GM13976 (cell line): Measurements from ENCODE around the gene HYDIN.

Source experiments
- DNase-seq: peaks from one replicate; pipeline ENCODE4 v3.0.0; 2012; ENCODE audit warnings: low spot score
- in situ Hi-C: fragments of 300-500 bp; cut with MboI; formaldehyde crosslinking; loops from one replicate; pipeline ENCODE4 v1.12.0; 2022; ENCODE audit warnings: low sequenced_read_pairs, mixed read lengths, inconsistent platforms; ENCODE audit not compliant: unreplicated experiment
- TF ChIP-seq, protein P1 (sequence below): IDR thresholded peaks from 2 replicates; pipeline ENCODE4 v1.5.1; 2012; ENCODE audit warnings: borderline replicate concordance, mild to moderate bottlenecking; ENCODE audit not compliant: insufficient read depth; ENCODE audit errors: extremely low read depth, missing control alignments, control extremely low read depth

Gene HYDIN

DNA sequence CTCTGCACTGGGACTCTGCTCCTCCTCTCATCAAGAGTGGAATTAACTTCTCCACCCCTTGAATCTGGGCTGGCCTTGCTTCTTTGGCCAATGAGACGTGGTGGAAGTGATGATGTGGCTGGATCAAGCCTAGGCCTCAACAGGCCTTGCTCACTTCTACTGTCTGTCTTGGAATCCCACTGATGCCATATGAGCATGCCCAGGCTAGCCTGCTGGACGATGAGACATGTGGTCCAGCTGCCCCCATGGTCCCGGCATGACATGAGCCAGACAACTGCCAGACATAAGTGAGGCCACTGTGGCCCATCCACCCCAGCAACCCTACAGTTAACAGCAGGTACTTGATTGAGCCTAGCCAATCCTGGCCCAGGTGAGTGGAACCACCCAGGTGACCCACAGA is 448.3 kb downstream of the HYDIN start:
- in situ Hi-C loops, result no loop called here
- TF ChIP-seq, protein P1, sequence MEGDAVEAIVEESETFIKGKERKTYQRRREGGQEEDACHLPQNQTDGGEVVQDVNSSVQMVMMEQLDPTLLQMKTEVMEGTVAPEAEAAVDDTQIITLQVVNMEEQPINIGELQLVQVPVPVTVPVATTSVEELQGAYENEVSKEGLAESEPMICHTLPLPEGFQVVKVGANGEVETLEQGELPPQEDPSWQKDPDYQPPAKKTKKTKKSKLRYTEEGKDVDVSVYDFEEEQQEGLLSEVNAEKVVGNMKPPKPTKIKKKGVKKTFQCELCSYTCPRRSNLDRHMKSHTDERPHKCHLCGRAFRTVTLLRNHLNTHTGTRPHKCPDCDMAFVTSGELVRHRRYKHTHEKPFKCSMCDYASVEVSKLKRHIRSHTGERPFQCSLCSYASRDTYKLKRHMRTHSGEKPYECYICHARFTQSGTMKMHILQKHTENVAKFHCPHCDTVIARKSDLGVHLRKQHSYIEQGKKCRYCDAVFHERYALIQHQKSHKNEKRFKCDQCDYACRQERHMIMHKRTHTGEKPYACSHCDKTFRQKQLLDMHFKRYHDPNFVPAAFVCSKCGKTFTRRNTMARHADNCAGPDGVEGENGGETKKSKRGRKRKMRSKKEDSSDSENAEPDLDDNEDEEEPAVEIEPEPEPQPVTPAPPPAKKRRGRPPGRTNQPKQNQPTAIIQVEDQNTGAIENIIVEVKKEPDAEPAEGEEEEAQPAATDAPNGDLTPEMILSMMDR, result no peak
- no peak for DNase-seq

DNA sequence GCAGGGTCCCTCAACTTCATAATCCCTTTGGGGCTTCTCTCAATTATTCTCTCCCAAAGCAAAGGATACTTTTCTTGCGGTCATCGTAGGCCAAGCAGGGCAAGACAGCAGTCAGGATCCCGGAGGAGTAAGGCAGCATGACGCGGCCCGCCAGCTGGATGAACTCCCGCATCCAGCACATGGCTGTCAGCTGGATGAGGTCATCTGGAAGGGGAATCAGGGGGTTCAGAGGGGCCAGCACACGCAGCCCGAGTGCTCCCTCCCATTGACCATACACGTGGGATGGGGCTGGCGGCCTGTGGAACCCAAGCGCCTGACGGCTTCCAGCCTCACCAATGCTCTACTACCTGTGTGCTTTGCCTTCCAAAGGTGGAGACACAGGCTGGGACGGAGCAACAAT is 448.7 kb downstream of the HYDIN start:
- DNase-seq, result no peak
- in situ Hi-C loops, result no loop called here
- TF ChIP-seq, protein P1, result no peak

DNA sequence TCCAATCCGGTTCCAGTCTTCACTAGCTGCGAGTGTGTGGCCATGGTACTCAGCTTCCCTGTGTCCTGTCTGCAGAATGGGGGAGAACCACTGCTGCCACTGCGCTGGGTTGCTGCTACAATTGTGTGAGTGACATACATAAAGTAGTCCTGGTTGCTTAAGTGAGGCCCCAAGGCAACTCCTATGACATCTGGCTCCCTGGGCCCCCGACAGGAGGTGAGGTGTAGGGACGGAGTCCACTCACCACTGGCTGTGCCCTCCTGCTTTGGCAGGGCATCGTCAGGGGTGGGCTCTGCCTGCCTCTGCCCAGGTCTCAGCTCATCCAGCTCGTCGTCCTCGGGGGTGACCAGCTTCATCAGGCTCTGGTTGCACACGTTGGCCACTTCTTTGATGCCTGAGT is 450.0 kb downstream of the HYDIN start:
- in situ Hi-C loops, result no loop called here

DNA sequence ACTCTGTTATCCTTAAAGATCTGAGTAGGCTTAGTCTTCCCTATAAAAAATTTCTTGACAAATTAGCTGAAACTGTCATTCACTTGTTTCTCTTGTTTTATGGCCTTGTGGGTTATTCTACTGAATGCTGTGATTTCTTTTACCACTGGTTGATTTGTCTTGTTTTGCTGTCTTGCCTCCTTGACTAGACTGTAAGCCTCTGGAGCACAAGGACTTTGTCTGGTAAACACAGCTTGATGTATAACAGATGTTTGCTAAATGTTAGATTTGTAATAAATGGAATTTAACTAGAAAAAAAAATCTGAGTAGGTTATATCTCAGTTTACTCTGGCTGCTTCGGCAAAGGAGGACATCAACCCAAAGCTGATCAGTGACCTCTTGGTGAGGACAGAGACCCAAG is 451.2 kb downstream of the HYDIN start:
- no peak for DNase-seq
- in situ Hi-C loops, result no loop called here
- TF ChIP-seq, protein P1, result no peak

More for the DNA sequence above, 450.0 kb downstream of the HYDIN start:
- DNase-seq, result no peak
- TF ChIP-seq, protein P1, result no peak

DNA sequence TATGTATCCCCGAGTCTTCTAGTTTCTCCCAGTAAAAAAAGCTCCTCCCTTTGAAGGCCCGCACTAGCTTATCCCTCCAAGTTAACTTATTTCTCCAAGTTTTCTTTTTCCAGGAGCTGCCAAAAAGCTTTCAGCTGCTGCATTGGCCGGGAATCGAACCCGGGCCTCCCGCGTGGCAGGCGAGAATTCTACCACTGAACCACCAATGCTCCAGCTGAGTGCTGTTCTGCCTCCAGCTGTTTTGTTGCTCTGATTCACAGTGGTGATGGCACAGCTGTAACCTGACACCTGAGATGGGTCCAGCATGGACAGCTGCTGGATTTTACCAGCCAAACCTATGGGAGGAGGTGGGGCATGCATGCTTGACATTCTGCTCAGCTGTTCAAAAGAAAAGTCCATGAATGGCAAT is 451.6 kb downstream of the HYDIN start:
- in situ Hi-C loops, result no loop called here

DNA sequence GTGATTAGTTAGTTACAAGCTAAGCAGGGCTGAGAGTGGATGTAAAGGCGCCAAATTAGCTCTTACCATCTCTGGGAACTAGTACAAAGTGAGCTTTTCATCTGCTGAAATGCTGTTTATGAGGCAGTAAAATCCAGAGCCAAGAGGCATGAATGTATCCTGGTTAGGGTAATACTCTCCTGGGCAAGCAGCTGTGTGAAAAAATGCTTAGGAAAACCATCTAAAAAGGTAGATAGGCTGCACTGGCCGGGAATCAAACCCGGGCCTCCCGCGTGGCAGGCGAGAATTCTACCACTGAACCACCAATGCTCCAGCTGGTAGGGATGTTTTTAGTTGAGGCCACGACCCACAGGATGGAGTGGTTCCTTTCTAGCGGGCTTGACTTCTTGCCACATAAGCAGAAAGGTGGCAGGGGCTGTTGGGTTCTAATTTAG is 452.5 kb downstream of the HYDIN start:
- in situ Hi-C loops, result no loop called here
- TF ChIP-seq, protein P1, result no peak
- no peak for DNase-seq

More for the DNA sequence above, 451.6 kb downstream of the HYDIN start:
- TF ChIP-seq, protein P1, result no peak
- DNase-seq, result no peak

DNA sequence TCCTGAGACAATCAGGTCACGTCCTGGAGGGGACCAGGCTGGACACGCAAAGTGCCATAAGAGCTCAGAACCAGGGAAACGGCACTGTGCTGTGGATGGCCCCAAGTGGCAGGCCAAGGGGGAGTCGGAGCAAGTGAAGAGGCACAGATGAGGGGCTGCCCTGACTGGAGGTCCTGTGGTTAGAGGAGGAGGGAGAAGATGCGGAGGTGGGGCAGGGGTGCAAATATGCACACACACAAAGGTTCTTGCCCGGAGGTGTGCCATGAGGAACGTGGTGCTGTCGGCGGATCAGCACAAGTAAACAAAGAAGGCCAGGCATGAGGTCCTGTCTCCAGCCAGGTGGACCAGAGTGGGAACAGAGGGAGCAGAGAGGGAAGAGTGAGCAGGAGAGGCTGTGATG is 453.0 kb downstream of the HYDIN start:
- DNase-seq, result no peak
- in situ Hi-C loops, result no loop called here
- TF ChIP-seq, protein P1, result no peak
